ENCODE measurements around the gene OR52B6. TPM values are rescaled to one million over a fixed set of nuclear protein-coding genes. Genes with fewer than 3 reads are reported as not detected.

Gene OR52B6
- total RNA-seq, 2 donors from 2014 or later, result not detected

DNA sequence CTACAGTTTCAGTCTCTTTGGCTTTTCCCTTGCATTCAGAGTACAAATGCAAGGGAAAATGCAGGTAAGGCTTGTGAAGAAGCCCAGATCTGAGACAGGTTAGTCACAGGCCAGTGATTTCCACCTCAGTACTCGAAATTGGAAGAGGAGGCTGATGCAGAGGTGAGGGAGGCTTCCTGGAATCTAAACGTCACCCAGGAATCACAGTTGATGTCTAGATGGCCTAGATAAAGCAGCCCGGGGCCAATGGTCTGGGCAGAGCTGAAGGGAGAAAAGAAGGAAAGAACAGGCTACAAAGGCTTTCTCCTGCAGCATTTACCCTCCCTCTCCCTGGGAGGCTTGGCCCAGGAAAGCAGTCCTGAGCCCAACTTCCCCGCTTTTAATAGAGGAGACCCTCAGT, 24.2 kb downstream of the OR52B6 start:
- H3K27ac Mint-ChIP-seq, result no peak overlapping the region
- H3K4me3 Mint-ChIP-seq, result no peak overlapping the region
- DNase-seq, result no peak
- no peaks in the 10 kb centered on the region for H3K27me3 Mint-ChIP-seq
- no peaks in the 10 kb centered on the region for H3K9me3 ChIP-seq (ENCODE audit: control insufficient read depth, low read length, poor library complexity, severe bottlenecking)
- H3K36me3 Mint-ChIP-seq (ENCODE audit: low read depth), result no peaks in the 10 kb centered on the region
- ATAC-seq, result no peak
- peaks cover 3% of the 10 kb centered on the region for H3K4me1 Mint-ChIP-seq

DNA sequence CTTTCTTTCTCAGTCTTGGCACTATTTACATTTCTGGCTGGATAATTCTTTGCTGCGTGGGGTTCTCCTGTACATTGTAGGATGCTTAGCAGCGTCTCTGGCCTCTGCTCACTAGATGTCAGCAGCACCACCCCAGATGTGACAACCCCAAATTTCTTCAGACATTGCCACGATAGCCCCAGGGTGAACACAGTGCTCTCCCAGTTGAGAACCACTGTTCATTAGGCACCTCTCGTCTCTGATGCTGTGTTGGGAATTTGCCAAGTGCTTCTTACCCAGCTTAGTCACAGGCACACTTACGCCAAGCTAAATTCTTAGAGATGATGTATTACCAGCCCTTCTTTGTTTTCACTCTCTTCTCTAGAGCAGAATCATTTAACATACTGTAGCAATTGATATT, 25.2 kb downstream of the OR52B6 start:
- no peaks in the 10 kb centered on the region for H3K27me3 Mint-ChIP-seq
- peaks cover 10% of the 10 kb centered on the region for H3K4me1 Mint-ChIP-seq
- DNase-seq (no peak), ATAC-seq (no peak)
- H3K9me3 ChIP-seq (ENCODE audit: control insufficient read depth, low read length, poor library complexity, severe bottlenecking), result no peaks in the 10 kb centered on the region
- H3K4me3 Mint-ChIP-seq, result no peak overlapping the region
- H3K36me3 Mint-ChIP-seq (ENCODE audit: low read depth), result no peaks in the 10 kb centered on the region
- peak overlapping the region; percentile 51 for H3K27ac Mint-ChIP-seq

- Mint-ChIP-seq H3K4me3 (no peak overlapping the region), H3K27me3 (no peaks in the 10 kb centered on the region), H3K4me1 (peaks cover 16% of the 10 kb centered on the region), H3K27ac (no peak overlapping the region), H3K36me3 (ENCODE audit: low read depth) (no peaks in the 10 kb centered on the region)
- no peak for DNase-seq
- no peak for ATAC-seq
- no peaks in the 10 kb centered on the region for H3K9me3 ChIP-seq (ENCODE audit: control insufficient read depth, low read length, poor library complexity, severe bottlenecking)
Observed at GRCh38 chr11:5608808-5609207, 28.1 kb downstream of the OR52B6 start.

DNA sequence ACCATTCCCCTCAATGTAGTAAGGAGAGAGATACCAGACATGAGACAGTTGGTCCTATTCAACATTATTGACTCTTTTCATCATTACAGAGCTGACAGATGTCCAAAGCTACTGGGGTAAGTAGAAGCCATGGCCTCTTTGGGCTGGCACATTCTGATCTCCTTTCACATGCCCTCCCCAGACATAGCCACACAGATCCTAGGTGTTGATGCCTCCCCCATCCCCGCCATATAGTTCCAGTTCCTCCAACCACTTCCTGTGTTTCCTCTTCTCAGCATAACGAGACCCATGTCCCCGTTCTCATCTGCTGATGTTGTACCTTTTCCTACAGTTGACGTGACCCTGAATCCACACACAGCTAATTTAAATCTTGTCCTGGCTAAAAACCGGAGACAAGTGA, 29.8 kb downstream of the OR52B6 start:
- no peak overlapping the region for H3K27ac Mint-ChIP-seq

DNA sequence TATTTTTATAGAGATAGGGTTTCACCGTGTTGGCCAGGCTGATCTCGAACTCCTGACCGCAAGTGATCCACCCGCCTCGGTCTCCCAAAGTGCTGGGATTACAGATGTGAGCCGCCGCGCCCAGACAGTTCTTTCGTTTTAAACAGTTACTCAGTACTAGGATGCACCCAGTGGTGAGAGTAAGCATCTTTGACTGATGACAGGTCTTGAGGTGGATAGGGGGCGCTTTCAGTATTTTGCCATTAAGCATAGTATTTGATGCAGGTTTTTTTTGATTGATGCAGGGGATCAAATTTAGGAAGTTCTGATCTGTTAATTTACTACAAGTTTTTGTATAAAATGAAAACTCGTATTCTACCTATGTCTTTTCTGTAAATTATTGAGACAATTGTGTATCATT, 30.9 kb downstream of the OR52B6 start:
- H3K9me3 ChIP-seq (ENCODE audit: control insufficient read depth, low read length, poor library complexity, severe bottlenecking), result no peaks in the 10 kb centered on the region
- no peak overlapping the region for H3K27ac Mint-ChIP-seq
- DNase-seq, result no peak
- ATAC-seq, result no peak
- no peaks in the 10 kb centered on the region for H3K27me3 Mint-ChIP-seq
- peaks cover 13% of the 10 kb centered on the region for H3K4me1 Mint-ChIP-seq
- no peak overlapping the region for H3K4me3 Mint-ChIP-seq
- no peaks in the 10 kb centered on the region for H3K36me3 Mint-ChIP-seq (ENCODE audit: low read depth)

More for the DNA sequence above, 29.8 kb downstream of the OR52B6 start:
- no peaks in the 10 kb centered on the region for H3K27me3 Mint-ChIP-seq
- H3K4me1 Mint-ChIP-seq, result peaks cover 16% of the 10 kb centered on the region
- H3K4me3 Mint-ChIP-seq, result no peak overlapping the region
- no peaks in the 10 kb centered on the region for H3K36me3 Mint-ChIP-seq (ENCODE audit: low read depth)
- DNase-seq (no peak), ATAC-seq (no peak)
- H3K9me3 ChIP-seq (ENCODE audit: control insufficient read depth, low read length, poor library complexity, severe bottlenecking), result no peaks in the 10 kb centered on the region

DNA sequence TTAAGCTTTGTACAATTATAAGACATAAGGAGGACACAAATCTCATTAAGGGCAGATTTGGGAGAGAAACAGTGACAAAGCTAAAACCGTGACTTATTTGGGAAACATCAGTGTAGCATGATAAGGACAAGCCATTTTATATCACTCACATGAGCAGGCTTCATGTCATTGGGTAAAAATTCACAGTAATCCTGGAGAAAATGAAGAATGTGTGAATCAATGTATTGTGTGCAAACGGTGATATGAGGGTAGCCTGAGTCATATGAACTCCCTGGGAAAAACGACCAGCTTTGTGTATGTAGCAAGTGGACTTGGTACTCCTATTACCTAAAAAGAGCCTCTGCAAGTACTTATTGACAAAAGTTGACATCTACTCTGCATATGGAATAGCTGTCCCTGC, 38.1 kb downstream of the OR52B6 start:
- H3K27me3 Mint-ChIP-seq, result no peaks in the 10 kb centered on the region
- H3K27ac Mint-ChIP-seq, result no peak overlapping the region
- no peak overlapping the region for H3K4me3 Mint-ChIP-seq
- H3K36me3 Mint-ChIP-seq (ENCODE audit: low read depth), result peaks cover 2% of the 10 kb centered on the region
- no peaks in the 10 kb centered on the region for H3K9me3 ChIP-seq (ENCODE audit: control insufficient read depth, low read length, poor library complexity, severe bottlenecking)
- ATAC-seq (no peak), DNase-seq (no peak)
- H3K4me1 Mint-ChIP-seq, result peaks cover 4% of the 10 kb centered on the region

DNA sequence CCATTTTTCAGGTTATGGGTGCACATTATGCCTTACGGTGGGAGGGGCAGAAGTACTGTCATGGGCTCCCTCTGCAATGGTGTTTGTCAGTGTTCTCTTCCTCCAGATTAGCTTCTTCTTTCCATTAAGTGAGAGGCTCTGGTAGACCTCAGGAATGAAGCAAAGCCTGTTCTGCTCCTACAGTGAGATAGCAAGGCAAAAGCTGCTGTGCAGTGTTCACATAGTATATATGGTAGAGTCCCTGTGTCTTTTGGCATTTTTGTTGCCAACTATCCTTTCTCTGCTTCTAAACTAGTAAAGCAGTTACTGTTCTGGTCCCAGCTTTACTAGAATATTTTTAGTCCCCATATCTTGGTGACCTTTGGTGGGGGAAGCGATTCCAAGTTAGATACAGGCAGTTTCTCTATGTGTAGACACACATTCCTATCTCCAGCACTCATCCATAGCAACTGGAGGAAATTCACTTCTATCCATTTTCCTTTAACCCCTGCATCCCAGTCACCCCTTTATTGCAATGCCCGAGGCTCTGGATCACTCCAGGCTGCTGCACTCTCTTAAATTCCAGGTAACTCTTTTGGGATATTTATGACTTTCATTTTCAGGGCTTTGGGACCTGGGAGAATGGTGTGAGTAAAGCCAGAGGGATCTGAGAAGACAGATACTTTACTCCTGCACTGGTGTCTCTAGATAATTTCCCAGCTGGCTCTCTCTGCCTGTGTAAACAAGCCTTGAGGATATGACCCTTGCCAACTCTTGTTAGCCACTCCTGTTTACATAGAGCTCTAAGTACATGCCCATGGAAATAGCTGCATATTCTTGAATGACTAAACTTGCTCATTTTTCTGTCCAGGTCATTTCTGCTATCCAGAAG, 40.2 kb downstream of the OR52B6 start:
- no peak for DNase-seq
- no peak overlapping the region for H3K4me3 Mint-ChIP-seq
- no peak for ATAC-seq
- H3K27ac Mint-ChIP-seq, result no peak overlapping the region
- peaks cover 2% of the 10 kb centered on the region for H3K36me3 Mint-ChIP-seq (ENCODE audit: low read depth)
- H3K27me3 Mint-ChIP-seq, result no peaks in the 10 kb centered on the region
- H3K4me1 Mint-ChIP-seq, result peaks cover 22% of the 10 kb centered on the region
- no peaks in the 10 kb centered on the region for H3K9me3 ChIP-seq (ENCODE audit: control insufficient read depth, low read length, poor library complexity, severe bottlenecking)

DNA sequence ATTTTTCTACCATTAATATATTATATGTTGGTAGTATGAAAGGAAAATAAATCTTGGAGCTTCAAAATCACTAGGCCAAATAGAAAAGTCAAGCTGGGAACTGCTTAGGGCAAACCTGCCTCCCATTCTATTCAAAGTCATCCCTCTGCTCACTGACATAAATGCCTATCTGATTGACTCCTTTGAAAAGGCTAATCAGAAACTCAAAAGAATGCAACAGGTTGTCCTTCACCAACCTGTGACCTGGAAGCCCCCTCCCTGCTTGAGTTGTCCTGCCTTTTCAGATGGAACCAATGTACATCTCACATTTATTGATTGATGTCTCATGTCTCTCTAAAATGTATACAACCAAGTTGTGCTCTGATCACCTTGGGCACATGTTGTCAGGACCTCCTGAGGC, 40.9 kb downstream of the OR52B6 start:
- Mint-ChIP-seq H3K4me3 (no peak overlapping the region), H3K27ac (no peak overlapping the region), H3K27me3 (no peaks in the 10 kb centered on the region), H3K36me3 (ENCODE audit: low read depth) (peaks cover 2% of the 10 kb centered on the region), H3K4me1 (peaks cover 24% of the 10 kb centered on the region)
- no peaks in the 10 kb centered on the region for H3K9me3 ChIP-seq (ENCODE audit: control insufficient read depth, low read length, poor library complexity, severe bottlenecking)
- ATAC-seq, result no peak
- DNase-seq, result no peak

GRCh38 chr11:5622802-5623201, 42.1 kb downstream of the OR52B6 start:
- peaks cover 36% of the 10 kb centered on the region for H3K4me1 Mint-ChIP-seq
- H3K27me3 Mint-ChIP-seq, result no peaks in the 10 kb centered on the region
- H3K27ac Mint-ChIP-seq, result no peak overlapping the region
- peak overlapping the region; percentile 67 for H3K4me3 Mint-ChIP-seq
- DNase-seq, result no peak
- H3K36me3 Mint-ChIP-seq (ENCODE audit: low read depth), result peaks cover 2% of the 10 kb centered on the region
- no peak for ATAC-seq
- H3K9me3 ChIP-seq (ENCODE audit: control insufficient read depth, low read length, poor library complexity, severe bottlenecking), result no peaks in the 10 kb centered on the region

- Mint-ChIP-seq H3K27ac (peak within 1 kb of the TSS; percentile 90), H3K4me1 (peaks cover 34% of the 10 kb centered on the region), H3K36me3 (ENCODE audit: low read depth) (no peaks in the 10 kb centered on the region), H3K4me3 (peak within 1 kb of the TSS; percentile 97), H3K27me3 (no peaks in the 10 kb centered on the region)
- peak; percentile 23 to 35 (median 24) for DNase-seq
- H3K9me3 ChIP-seq (ENCODE audit: control insufficient read depth, low read length, poor library complexity, severe bottlenecking), result no peaks in the 10 kb centered on the region
- ATAC-seq, result peak; percentile 97
Observed at GRCh38 chr11:5624489-5625279, 44.0 kb downstream of the OR52B6 start, which contains the start of gene TRIM34. Gene TRIM34 (plus strand): TSS chr11:5625001. CDS start chr11:5632332, 7,331 bp downstream.

- DNase-seq (no peak), ATAC-seq (no peak)
- peaks cover 36% of the 10 kb centered on the region for H3K4me1 Mint-ChIP-seq
- H3K4me3 Mint-ChIP-seq, result peak overlapping the region; percentile 97
- no peaks in the 10 kb centered on the region for H3K27me3 Mint-ChIP-seq
- peaks cover 2% of the 10 kb centered on the region for H3K36me3 Mint-ChIP-seq (ENCODE audit: low read depth)
- H3K27ac Mint-ChIP-seq, result peak overlapping the region; percentile 90
- no peaks in the 10 kb centered on the region for H3K9me3 ChIP-seq (ENCODE audit: control insufficient read depth, low read length, poor library complexity, severe bottlenecking)
Observed at GRCh38 chr11:5625281-5625680, 44.6 kb downstream of the OR52B6 start.

DNA sequence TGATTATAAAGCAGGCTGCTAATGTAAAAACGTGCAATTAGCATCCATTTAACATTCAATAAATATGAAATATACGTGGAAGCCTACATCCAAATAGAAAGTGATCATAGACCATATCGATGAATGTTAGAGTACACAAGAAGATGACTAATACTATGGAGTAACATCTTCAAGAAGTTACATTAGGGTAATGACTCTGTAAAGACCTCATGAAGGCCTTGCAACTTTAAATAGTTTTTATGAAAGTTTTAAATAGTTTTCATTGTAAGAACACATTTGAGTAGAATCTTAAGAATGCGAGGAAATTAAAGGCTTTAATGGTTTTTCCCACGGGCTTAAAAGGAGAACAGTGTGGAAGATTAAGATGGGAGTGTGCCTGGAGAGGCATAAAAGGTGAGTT, 45.5 kb downstream of the OR52B6 start:
- Mint-ChIP-seq H3K4me1 (peaks cover 36% of the 10 kb centered on the region), H3K27ac (peak overlapping the region; percentile 90), H3K36me3 (ENCODE audit: low read depth) (peaks cover 4% of the 10 kb centered on the region), H3K27me3 (no peaks in the 10 kb centered on the region), H3K4me3 (peak overlapping the region; percentile 97)
- no peaks in the 10 kb centered on the region for H3K9me3 ChIP-seq (ENCODE audit: control insufficient read depth, low read length, poor library complexity, severe bottlenecking)
- DNase-seq, result no peak
- ATAC-seq, result no peak

DNA sequence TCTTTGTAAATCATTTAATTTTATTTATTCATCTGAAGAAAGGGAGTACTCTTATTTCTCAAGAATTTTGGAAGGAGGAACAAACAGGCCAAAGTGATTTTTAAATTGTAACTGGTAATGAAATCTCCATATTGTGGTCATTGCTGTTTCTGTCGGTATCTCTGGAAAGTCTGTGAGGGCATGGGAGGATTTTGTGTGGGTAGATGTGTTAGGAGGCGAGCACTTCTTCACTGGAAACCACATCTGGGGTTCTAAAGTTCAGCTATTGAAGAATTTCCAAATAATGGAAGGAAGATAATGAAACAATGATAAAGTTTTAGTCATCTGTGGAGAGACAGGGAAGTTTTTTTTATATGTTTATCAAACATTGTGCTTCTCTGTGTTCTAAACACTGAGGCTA, 50.7 kb downstream of the OR52B6 start:
- Mint-ChIP-seq H3K27me3 (no peaks in the 10 kb centered on the region), H3K4me1 (peaks cover 21% of the 10 kb centered on the region), H3K36me3 (ENCODE audit: low read depth) (peaks cover 17% of the 10 kb centered on the region), H3K27ac (no peak overlapping the region), H3K4me3 (no peak overlapping the region)
- no peaks in the 10 kb centered on the region for H3K9me3 ChIP-seq (ENCODE audit: control insufficient read depth, low read length, poor library complexity, severe bottlenecking)
- ATAC-seq (no peak), DNase-seq (no peak)

Measured in T-helper 17 cell (primary cell).